Epithelial cell of esophagus (primary cell): ENCODE data around the gene PROSER2.

ENCODE experiments used
- DNase-seq: peaks from one replicate; pipeline ENCODE4 v3.0.0; 2010; ENCODE audit warnings: low read depth
- H3K4me3 ChIP-seq: 2 replicates; pipeline ENCODE4 v1.5.1; 2011; ENCODE audit warnings: mild to moderate bottlenecking, low read length, control low read depth
- CTCF ChIP-seq: IDR thresholded peaks from 2 replicates; pipeline ENCODE4 v1.5.1; 2011; ENCODE audit warnings: low read depth, mild to moderate bottlenecking, low read length, control low read depth, inconsistent platforms; ENCODE audit not compliant: insufficient read depth; ENCODE audit errors: missing control alignments

Gene PROSER2

GRCh38 chr10:11823122-11823988, at the start of gene PROSER2:
TSS of gene PROSER2 (plus strand) at chr10:11823356. CDS start at chr10:11852078, 28,722 bp downstream.
- peak; percentile 79 for DNase-seq
- no peak for TF ChIP-seq CTCF
- H3K4me3 ChIP-seq: peak within 1 kb of the TSS; percentile 56

GRCh38 chr10:11773761-11774441, 49.3 kb upstream of the PROSER2 start:
- no peak overlapping the region for H3K4me3 ChIP-seq
- no peak for DNase-seq
- no peak for TF ChIP-seq CTCF

- no peak for DNase-seq
- no peak for TF ChIP-seq CTCF
- no peak overlapping the region for H3K4me3 ChIP-seq
Measured at GRCh38 chr10:11775412-11775811, 47.7 kb upstream of the PROSER2 start.

GRCh38 chr10:11776080-11776479, 47.1 kb upstream of the PROSER2 start:
- no peak overlapping the region for H3K4me3 ChIP-seq
- peak; percentile 90 for DNase-seq
- TF ChIP-seq CTCF: no peak

GRCh38 chr10:11781114-11781513, 42.0 kb upstream of the PROSER2 start:
- H3K4me3 ChIP-seq: no peak overlapping the region
- TF ChIP-seq CTCF: no peak

GRCh38 chr10:11782793-11783557, 40.2 kb upstream of the PROSER2 start:
- DNase-seq: peak; percentile 77
- peak; percentile 68 for TF ChIP-seq CTCF
- no peak overlapping the region for H3K4me3 ChIP-seq

More at GRCh38 chr10:11781114-11781513, 42.0 kb upstream of the PROSER2 start:
- no peak for DNase-seq
